RCC 7860 (cell line): ENCODE measurements around the gene RAPGEF4.
A peak's percentile ranks its signal among the peaks of the same experiment; 100 is the strongest.

Source experiments
- DNase-seq: peaks from one replicate; pipeline ENCODE4 v3.0.0-alpha.2; 2015; ENCODE audit warnings: low spot score
- FAIRE-seq: peaks from 2 replicates; lab custom pipeline; 2012; peaks lifted over from hg19 to GRCh38; lab: Jason Lieb, UNC

The RAPGEF4 gene

GRCh38 chr2:173051463-173052215 is 316.0 kb downstream of the RAPGEF4 start:
- FAIRE-seq (no peak), DNase-seq (no peak)

GRCh38 chr2:173053043-173053699 is 317.5 kb downstream of the RAPGEF4 start:
- no peak for FAIRE-seq
- DNase-seq: peak; percentile 42

DNA sequence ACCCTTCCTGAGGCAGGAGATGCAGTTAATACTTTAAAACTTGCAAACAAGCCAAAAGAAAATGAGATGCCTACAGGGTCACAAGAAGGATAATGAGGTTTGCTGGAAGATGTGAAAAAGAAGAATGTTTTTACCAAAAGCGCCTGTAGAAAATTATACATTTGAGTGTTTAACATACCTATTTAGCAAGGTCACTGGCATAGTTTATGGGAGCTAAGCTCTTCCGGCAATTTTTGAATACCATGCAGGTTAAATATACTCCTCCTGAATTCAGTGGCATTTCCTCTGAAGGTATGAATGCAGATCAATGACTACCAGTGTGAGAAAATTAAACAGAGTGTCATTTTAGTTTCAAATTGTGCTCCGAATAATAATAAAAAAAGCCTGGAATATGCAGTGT is 318.8 kb downstream of the RAPGEF4 start:
- FAIRE-seq (no peak), DNase-seq (no peak)

DNA sequence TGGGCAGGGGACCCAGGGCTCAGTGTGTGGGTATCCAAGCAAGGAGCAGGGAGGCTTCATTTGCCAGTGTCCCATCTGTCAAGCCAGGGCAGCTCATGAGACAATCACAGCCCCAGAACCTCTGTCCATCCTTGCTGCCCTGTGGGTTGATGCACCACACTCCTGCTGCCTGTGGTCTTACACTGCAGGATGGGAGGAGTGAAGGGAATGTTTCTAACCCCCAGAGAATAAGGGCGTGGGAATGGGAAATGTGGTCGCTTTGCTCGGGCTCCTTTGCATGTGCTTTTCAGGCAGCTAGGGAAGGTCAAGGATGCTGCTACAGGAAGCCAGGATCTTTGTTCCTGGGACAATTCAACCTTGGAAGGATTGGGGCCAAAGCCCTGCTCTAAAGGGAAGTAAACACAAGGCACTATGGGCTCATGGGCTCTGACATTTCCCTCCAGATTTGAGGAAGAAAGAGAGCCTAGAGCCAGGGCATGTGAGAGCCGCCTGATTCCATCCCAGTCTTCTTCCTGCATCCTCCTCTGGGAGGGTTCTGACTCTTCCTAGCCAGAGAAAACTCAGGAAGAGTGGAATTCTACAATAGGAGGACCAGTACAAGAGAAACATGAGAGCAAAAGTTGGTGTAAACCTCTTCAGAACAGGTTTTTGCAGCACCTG is 321.2 kb downstream of the RAPGEF4 start:
- FAIRE-seq: no peak

DNA sequence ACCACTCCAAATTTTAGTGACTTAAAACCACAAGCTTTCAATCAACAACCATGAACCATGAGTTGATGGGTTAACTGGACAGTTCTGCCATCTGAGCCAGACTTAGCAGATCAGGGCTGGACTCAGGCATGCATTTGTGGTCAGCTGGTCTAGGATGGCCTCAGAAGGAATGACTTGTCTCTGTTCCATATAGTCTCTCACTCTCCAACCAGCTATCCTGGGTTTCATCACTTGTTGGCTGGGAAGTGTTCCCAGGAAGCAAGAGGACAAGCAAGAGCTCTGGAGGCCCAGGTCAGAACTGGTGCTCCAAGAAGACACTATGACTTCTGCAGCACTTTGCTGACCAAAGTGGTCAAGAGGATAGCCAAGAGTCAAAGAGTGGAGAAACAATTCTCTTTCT is 322.5 kb downstream of the RAPGEF4 start:
- FAIRE-seq: no peak
- no peak for DNase-seq

More for the DNA sequence above, 321.2 kb downstream of the RAPGEF4 start:
- no peak for DNase-seq

DNA sequence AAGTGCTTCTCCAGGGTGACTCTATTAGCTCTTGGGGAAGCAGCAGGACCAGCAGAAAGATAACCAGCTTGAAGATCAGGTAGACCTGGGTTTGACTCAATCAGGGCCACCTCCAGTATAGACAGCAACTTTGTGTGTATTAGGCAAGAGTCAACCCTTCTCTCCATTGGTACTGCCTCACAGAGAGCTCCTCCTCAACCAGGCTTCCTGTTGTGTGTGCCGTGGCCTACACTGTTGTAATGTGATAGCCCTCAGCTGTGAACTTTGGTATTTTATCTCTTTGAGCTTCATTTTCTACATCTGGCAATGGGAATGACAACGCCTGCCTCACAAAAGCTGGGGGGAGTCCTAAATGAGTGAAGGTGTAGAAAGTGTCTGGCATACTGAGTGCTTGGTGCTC is 323.0 kb downstream of the RAPGEF4 start:
- DNase-seq (no peak), FAIRE-seq (no peak)

DNA sequence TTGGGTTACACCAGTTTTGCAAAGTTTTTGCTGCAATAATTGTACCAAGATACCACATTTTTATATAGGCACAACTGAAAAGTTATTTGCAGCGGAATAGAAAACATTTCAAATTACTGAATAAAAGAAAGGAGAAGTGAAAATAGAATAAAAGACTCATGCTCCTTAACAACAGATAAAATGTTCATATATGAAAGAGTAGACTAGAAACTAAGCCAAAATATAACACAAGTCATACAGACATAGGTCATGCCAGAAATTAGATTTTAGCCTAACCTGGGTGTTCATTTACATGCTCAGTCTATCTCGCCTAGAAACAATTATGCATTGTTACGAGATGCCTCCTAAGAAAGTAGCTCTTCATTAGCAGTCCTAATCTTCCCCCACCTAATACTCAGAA is 323.6 kb downstream of the RAPGEF4 start:
- DNase-seq (no peak), FAIRE-seq (no peak)

- DNase-seq (no peak), FAIRE-seq (no peak)
Observed at GRCh38 chr2:173059971-173060461, 324.4 kb downstream of the RAPGEF4 start.

- FAIRE-seq (no peak), DNase-seq (no peak)
Observed at GRCh38 chr2:173062801-173063200, 327.2 kb downstream of the RAPGEF4 start.

GRCh38 chr2:173064151-173064805 is 328.6 kb downstream of the RAPGEF4 start:
- FAIRE-seq (no peak), DNase-seq (no peak)

GRCh38 chr2:173066887-173067676 is 331.4 kb downstream of the RAPGEF4 start:
- FAIRE-seq (no peak), DNase-seq (no peak)

DNA sequence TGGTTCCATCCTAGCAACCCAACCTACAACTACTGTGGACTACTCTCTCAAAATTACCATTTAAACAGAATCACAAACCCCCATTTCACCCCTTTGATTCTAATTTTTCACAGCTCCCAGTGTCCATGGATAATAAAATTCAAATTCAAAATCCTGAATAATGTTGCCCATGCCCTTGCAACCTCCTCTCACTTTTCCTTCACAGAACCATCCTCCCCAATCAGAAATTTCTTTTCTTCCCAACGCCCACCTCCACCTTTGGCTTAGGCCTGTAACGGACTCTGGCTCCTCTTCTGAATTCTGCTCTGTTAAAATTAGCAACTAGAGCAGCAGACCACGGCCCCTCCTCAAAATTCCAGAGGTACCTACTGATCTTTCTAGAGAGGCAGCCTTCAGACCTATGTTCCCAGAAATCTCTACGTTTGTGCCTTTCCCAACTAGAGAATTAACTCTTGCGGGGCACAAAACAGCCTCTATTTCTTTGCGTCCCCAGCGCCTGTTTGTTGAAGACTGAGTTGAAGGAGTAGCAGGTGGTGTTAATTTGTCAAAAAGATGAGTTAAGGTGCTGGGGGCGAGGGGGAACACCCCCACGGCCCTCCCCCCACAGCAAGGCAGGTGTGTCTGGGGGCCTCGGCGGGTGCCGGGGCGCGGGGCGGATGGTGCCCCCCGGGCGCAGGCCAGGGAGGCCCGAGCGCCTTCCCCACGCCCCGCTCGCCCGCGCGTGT is 339.6 kb downstream of the RAPGEF4 start:
- DNase-seq (no peak), FAIRE-seq (no peak)

DNA sequence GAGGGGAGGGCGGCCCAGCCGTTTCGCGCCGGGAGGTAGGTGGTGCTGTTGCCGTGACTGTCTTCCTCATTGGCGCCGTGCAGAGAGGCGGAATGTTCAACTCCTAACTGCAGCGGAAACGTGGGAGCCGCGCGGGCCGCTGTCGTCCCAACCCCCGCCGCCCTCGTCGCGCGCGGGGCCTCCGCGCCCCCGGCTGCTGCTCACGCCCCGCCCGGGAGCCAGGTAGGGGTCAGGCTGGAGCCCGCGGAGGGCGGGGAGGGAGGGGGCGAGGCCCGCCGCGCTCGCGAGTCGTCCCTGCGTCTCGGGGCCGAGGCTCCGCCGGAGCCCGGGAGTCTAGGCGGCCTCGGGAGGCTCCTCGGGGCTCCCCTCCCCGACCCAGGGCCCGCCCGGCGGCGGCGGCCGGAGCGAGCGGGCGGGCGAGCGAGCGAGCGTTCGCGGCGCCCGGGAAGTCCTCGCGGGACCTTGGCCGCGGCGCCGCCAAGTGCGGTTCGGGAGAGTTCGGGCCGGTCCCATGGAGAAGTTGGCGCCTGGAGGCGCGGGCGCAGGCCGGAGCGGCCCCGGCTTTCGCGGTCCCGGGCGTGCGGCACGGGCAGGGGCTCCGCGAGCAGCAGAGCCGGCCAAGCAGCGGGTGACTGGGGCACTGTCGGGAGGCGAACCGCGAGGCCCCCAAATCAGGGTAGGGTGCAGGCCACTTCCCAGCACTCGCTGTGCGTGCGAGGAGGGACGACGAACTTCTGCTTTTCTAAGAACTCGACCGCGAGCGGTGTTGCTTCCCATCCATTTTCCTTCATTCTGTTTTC is 340.3 kb downstream of the RAPGEF4 start, which contains the start of gene MAP3K20:
TSS of gene MAP3K20 (plus strand) at position 66 of the 800 bp plus-strand sequence. CDS start 15,186 bp downstream, outside the sequence.
- FAIRE-seq (no peak), DNase-seq (peak; percentile 68)

DNA sequence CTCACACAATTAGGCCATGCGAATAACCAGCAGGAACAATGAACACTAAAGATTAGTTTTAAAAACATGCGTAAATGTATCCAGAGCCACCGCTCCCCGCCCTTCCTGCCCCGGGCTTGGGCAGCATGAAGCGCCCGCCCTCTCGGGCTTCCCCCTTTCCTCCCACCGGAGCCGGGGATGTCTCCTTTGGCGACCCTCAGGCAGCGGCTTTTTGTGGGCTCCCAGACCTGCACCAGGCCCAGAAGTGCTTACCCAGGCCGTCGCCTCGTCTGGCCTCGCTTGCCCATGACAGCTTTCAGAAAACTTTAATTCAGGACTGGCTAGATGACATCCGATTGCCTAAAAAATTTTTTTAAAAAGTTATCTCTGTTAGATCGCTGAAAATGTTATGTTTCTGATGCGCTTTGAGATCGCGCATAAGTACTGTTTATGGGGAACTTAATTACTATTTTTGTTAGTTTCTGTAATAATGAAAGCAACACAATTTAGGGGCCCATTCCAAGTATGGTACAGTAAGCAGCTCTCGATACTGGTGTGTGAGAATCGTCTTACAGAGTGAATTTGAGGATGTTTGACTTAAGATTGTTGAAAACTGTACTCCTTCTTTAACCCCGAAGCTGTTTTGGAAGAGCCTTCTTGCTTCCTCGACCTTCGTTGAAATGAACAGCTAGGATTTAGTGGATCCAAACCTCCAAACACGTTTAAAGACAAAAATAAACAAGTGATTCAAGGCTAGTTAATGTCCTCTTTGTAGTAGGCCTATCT is 341.1 kb downstream of the RAPGEF4 start:
- FAIRE-seq (no peak), DNase-seq (peak; percentile 8)

- FAIRE-seq: peak; percentile 30
- no peak for DNase-seq
Observed at GRCh38 chr2:173077506-173078177, 342.0 kb downstream of the RAPGEF4 start.

DNA sequence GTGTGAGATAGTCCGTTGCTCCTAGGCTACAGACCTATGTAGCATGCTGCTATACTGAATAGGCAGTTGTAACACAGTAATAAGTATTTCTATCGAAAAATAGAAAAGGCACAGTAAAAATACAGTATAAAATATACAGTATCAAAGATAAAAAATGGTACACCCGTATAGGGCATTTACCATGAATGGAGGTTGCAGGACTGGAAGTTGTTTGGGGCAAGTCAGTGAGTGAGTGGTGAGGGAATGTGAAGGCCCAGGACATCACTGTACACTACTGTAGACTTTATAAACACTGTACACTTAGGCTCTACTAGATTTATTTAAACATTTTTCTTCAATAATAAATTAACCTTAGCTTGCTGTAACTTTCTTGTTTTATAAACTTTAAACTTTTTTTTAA is 343.5 kb downstream of the RAPGEF4 start:
- no peak for FAIRE-seq

More for the DNA sequence above, 343.5 kb downstream of the RAPGEF4 start:
- no peak for DNase-seq
